WTC11 (cell line): ENCODE results near the gene CCNT1.

Experiments used
- CTCF ChIP-seq: fragments of 200-600 bp; IDR thresholded peaks from 2 replicates; pipeline ENCODE4 v1.8.0; 2022; ENCODE audit warnings: antibody characterized with exemption
- ESRRA ChIP-seq: sonication (generic); formaldehyde crosslinking; IDR thresholded peaks from 2 replicates; pipeline ENCODE4 v1.8.1; 2022; ENCODE audit warnings: mild to moderate bottlenecking, missing genetic modification reagents, borderline replicate concordance
- GABPB1 ChIP-seq: sonication (generic); formaldehyde crosslinking; IDR thresholded peaks from 2 replicates; pipeline ENCODE4 v1.8.1; 2023; ENCODE audit warnings: mild to moderate bottlenecking, missing genetic modification reagents
- GRHL2 ChIP-seq: fragments of 250-450 bp; sonication (Bioruptor Pico); IDR thresholded peaks from 2 replicates; pipeline ENCODE4 v1.8.0; 2022; ENCODE audit warnings: mild to moderate bottlenecking, moderate library complexity; ENCODE audit not compliant: insufficient replicate concordance, severe bottlenecking
- HMGXB4 ChIP-seq: sonication (generic); formaldehyde crosslinking; IDR thresholded peaks from 2 replicates; pipeline ENCODE4 v1.8.1; 2023; ENCODE audit warnings: mild to moderate bottlenecking, moderate library complexity, missing genetic modification reagents
- JUN ChIP-seq: sonication (generic); formaldehyde crosslinking; IDR thresholded peaks from 2 replicates; pipeline ENCODE4 v1.8.0; 2023; ENCODE audit warnings: mild to moderate bottlenecking, missing genetic modification reagents
- KAT7 ChIP-seq: sonication (generic); formaldehyde crosslinking; IDR thresholded peaks from 2 replicates; pipeline ENCODE4 v1.8.1; 2023; ENCODE audit warnings: missing genetic modification reagents, mild to moderate bottlenecking, borderline replicate concordance
- ZNF121 ChIP-seq: sonication (generic); formaldehyde crosslinking; IDR thresholded peaks from 2 replicates; pipeline ENCODE4 v1.8.0; 2023; ENCODE audit warnings: missing genetic modification reagents
- ZNF219 ChIP-seq: sonication (generic); formaldehyde crosslinking; IDR thresholded peaks from 2 replicates; pipeline ENCODE4 v1.8.0; 2023; ENCODE audit warnings: missing genetic modification reagents, mild to moderate bottlenecking, borderline replicate concordance
- ZNF317 ChIP-seq: sonication (generic); formaldehyde crosslinking; IDR thresholded peaks from 2 replicates; pipeline ENCODE4 v1.8.1; 2023; ENCODE audit warnings: low read depth, mild to moderate bottlenecking, moderate library complexity, missing genetic modification reagents, borderline replicate concordance
- ZNF423 ChIP-seq: fragments of 250-450 bp; sonication (Bioruptor Pico); IDR thresholded peaks from 2 replicates; pipeline ENCODE4 v2.1.2; 2022; ENCODE audit warnings: mild to moderate bottlenecking, moderate library complexity

GRCh38 chr12:48683534-48683933 lies 33.0 kb downstream of the CCNT1 start:
- no peak for TF ChIP-seq JUN (CRISPR knock-in tag)
- TF ChIP-seq CTCF, result no peak
- no peak for TF ChIP-seq HMGXB4 (CRISPR knock-in tag)
- no peak for TF ChIP-seq GABPB1 (CRISPR knock-in tag)
- TF ChIP-seq ZNF317 (CRISPR knock-in tag), result no peak
- no peak for TF ChIP-seq KAT7 (CRISPR knock-in tag)
- TF ChIP-seq GRHL2 (CRISPR knock-in tag), result no peak
- no peak for TF ChIP-seq ESRRA (CRISPR knock-in tag)
- TF ChIP-seq ZNF219, result no peak
- TF ChIP-seq ZNF121 (CRISPR knock-in tag), result no peak
- no peak for TF ChIP-seq ZNF423 (CRISPR knock-in tag)
